Measurements from ENCODE around the gene PROKR2.

The PROKR2 gene

GRCh38 chr20:5282561-5282960 lies 34.2 kb downstream of the PROKR2 start:
- no peak for DNase-seq (ENCODE audit: low read depth in 2 of 2)

GRCh38 chr20:5279661-5280060 lies 37.1 kb downstream of the PROKR2 start:
- no peak for DNase-seq (ENCODE audit: low read depth in 2 of 2)

- DNase-seq (ENCODE audit: low read depth in 2 of 2): no peak
Measured at GRCh38 chr20:5272268-5272667, 44.5 kb downstream of the PROKR2 start.

- DNase-seq (ENCODE audit: low read depth in 2 of 2): no peak
Measured at GRCh38 chr20:5270603-5271002, 46.2 kb downstream of the PROKR2 start.

- no peak for DNase-seq (ENCODE audit: low read depth in 2 of 2)
Measured at GRCh38 chr20:5268449-5268848, 48.3 kb downstream of the PROKR2 start.

GRCh38 chr20:5267092-5267491 lies 49.7 kb downstream of the PROKR2 start:
- DNase-seq (ENCODE audit: low read depth in 2 of 2): no peak

Data from stimulated activated CD8-positive, alpha-beta memory T cell treated with anti-CD3 and anti-CD28 coated beads, Interleukin-2, amount 100 ng/mL, for 1 hour (primary cell).